Left lung (tissue), 10 donors: ENCODE results near the gene CABS1. TPM values are rescaled to one million over a fixed set of nuclear protein-coding genes. Genes with fewer than 3 reads are reported as not detected.

ENCODE experiments used
- ATAC-seq: fragments of 200-7000 bp; cut with Tn5 transposase; one replicate; pipeline ENCODE4 v1.9.1; 2020; ENCODE audit warnings: moderate library complexity
- DNase-seq, 4 donors: peaks; one replicate each; pipeline ENCODE4 v3.0.0-alpha.2; 2013 to 2020
- H3K27ac ChIP-seq, 2 donors: fragments of 200-600 bp; sonication (generic) in 1 of 2; one replicate each; pipeline versions ENCODE4 v1.5.0 to v1.8.0; 2020 to 2021
- H3K27me3 ChIP-seq, 2 donors: fragments of 200-600 bp; sonication (generic) in 1 of 2; one replicate each; pipeline versions ENCODE4 v1.5.0 to v1.8.0; 2020 to 2021
- H3K36me3 ChIP-seq, 2 donors: fragments of 200-600 bp; sonication (generic) in 1 of 2; one replicate each; pipeline versions ENCODE4 v1.5.0 to v1.8.0; 2020 to 2021
- H3K4me1 ChIP-seq, 2 donors: fragments of 200-600 bp; one replicate each; pipeline ENCODE4 v1.8.0; 2021
- H3K4me3 ChIP-seq, 2 donors: fragments of 200-600 bp; sonication (generic) in 1 of 2; one replicate each; pipeline versions ENCODE4 v1.5.0 to v1.8.0; 2020 to 2021; ENCODE audit warnings: mild to moderate bottlenecking in 1 of 2
- H3K9me3 ChIP-seq, 2 donors: fragments of 200-600 bp; sonication (generic) in 1 of 2; one replicate each; pipeline versions ENCODE4 v1.5.0 to v1.8.0; 2020 to 2021
- CTCF ChIP-seq, 2 donors: fragments of 200-600 bp; sonication (generic) in 1 of 2; IDR thresholded peaks; one replicate each; pipeline versions ENCODE4 v1.5.0 to v1.8.0; 2021; ENCODE audit warnings: antibody characterized with exemption in 2 of 2
- intact Hi-C, 2 donors: fragments of 100-400 bp; cut with DNase I; formaldehyde crosslinking; loops; one replicate each; pipeline versions ENCODE4 v1.11.2 to v1.14.2; 2022
- polyA plus RNA-seq, 6 donors: library from polyadenylated mRNA; unstranded; fragments of 120-200 nt; gene quantifications; one replicate each; pipeline ENCODE4 v1.2.1, GENCODE V29; 2013; ENCODE audit not compliant: insufficient read length in 6 of 6
- total RNA-seq, 2 donors: library from RNA; stranded (reverse); fragmentation: NEBNext Ultra II Directional; extraction: Animal tissue kit (Norgen Biotek cat#: 25700); gene quantifications; one replicate each; pipeline ENCODE4 v1.2.1, GENCODE V29; 2021
- donor health status: DM: no; HTN: yes; CAD: no.
- donor health status: DM: no; HTN: no; CAD: no.

The CABS1 gene
- total and polyA plus RNA-seq, 8 donors: not detected

DNA sequence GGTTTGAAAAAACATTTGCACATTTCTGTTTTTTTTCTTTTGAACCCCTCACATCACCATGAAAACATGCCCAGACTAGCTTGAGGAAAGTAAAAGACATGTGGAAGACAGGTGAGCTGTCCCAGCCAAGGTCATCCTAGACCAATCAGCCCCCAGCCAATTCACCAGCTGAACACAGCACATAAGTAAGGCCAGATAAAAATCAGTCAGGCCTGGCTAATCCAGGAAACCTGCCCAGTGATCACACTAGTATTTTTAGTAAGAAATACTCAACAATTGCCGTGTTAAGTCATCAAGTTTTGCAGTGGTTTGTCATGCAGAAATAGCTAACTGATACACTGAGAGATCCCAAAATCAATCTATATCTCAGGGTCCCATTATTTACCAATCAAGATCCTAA, 21.4 kb downstream of the CABS1 start:
- Histone ChIP-seq H3K27me3 (no peaks in the 10 kb centered on the region), H3K27ac (no peak overlapping the region), H3K4me3 (no peak overlapping the region), H3K36me3 (no peaks in the 10 kb centered on the region), H3K9me3 (no peaks in the 10 kb centered on the region), H3K4me1 (no peaks in the 10 kb centered on the region)
- DNase-seq (no peak), ATAC-seq (no peak)
- intact Hi-C loops: no loop called here
- no peak for TF ChIP-seq CTCF (IDR thresholded peaks at IDR 0.05)

DNA sequence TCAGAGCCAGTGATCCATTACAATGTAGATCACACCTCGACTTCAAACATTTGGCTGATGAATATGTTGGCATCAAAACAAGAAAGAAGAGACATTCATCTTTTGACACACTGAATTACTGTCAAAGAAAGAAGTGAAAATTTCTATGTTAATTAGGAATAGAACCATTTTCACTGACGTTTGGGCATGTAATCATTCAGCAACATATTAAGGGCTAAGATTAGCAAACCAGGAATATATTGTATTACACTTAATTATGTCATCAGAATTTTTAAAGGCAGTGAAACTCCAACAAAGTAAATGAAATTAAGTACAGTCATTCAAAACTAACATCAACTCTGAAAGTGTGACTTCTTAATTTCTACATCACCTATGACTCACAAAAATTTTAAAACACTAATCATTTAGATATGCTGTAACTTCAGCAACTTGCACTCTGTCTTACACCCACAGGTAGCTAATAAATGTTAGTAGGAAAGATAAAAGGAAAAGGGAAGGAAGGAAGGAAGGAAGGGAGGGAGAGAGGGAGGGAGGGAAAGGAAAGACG, 24.4 kb downstream of the CABS1 start:
- no peak for DNase-seq
- Histone ChIP-seq H3K4me1 (no peaks in the 10 kb centered on the region), H3K4me3 (no peak overlapping the region), H3K27me3 (no peaks in the 10 kb centered on the region), H3K36me3 (no peaks in the 10 kb centered on the region), H3K27ac (no peak overlapping the region), H3K9me3 (no peaks in the 10 kb centered on the region)
- TF ChIP-seq CTCF (IDR thresholded peaks at IDR 0.05): no peak
- ATAC-seq: no peak
- intact Hi-C loops: no loop called here

DNA sequence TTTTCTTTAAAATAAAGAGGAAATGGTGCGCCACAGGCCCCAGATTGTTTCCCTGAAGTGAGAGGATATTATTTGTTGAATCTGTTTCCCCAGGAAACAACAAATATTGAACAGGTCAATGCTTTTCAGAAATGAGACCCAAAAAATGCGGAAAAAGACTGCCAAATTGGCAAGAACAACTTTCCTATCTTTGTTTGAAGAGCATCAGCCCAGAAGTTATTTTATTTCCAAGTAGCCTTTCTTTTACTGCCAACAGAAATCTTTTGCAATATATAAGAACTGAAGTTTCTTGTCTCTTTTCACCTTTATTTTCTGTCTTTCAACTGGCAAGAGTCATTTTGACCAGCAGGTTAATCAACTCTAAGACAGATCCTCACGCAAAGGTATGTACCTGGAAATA, 25.7 kb downstream of the CABS1 start, which contains the start of gene SMR3A:
Gene SMR3A (plus strand): TSS at position 301 of the 400 bp plus-strand sequence. CDS start 1,356 bp downstream, outside the sequence.
- no peak for ATAC-seq
- intact Hi-C loops: no loop called here
- DNase-seq: no peak
- Histone ChIP-seq H3K36me3 (no peaks in the 10 kb centered on the region), H3K4me1 (no peaks in the 10 kb centered on the region), H3K27ac (no peak within 1 kb of the TSS), H3K9me3 (no peaks in the 10 kb centered on the region), H3K4me3 (no peak within 1 kb of the TSS), H3K27me3 (no peaks in the 10 kb centered on the region)
- TF ChIP-seq CTCF (IDR thresholded peaks at IDR 0.05): no peak

DNA sequence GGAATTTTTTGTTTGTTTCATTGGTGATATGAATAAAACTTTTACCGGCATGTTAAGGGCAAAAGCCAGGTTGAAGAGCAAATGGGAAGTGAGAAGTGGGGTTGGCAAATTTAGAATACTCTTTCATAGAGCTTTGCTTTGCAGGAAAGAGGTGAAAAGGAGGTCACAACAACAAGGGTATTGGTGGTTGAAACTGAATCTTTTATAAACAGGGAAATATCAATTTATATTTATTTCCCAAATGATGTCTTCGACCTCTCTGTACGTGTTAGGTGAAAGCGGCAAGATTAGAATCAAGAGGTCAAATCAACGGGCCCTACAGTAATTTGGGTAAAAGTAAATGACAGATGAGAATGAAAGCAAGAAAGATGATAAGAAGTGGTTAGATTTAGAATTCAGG, 29.2 kb downstream of the CABS1 start:
- no peak overlapping the region for H3K4me3 ChIP-seq

DNA sequence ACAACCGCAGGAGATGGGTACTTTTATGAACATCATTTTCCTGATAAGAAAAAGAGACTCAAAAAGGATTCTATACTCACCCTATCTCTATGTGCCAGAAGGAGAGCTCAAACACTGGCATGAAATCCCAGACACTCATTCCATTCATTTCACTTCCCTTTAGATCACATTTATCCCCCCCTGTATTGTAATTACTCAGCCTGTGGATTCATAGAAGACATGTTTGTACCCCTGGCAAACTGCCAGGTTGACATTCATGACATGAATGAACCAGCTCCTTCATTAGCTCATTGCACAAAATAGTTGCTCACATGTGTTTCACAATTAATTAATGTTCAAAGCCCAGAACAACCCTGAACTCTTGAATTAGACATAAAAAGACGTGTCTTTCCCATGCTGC, 30.7 kb downstream of the CABS1 start:
- Histone ChIP-seq H3K27me3 (no peaks in the 10 kb centered on the region), H3K27ac (no peak overlapping the region), H3K9me3 (no peaks in the 10 kb centered on the region), H3K4me1 (no peaks in the 10 kb centered on the region), H3K4me3 (no peak overlapping the region), H3K36me3 (no peaks in the 10 kb centered on the region)
- intact Hi-C loops: no loop called here
- no peak for TF ChIP-seq CTCF (IDR thresholded peaks at IDR 0.05)
- ATAC-seq: no peak
- no peak for DNase-seq

More for the DNA sequence above, 29.2 kb downstream of the CABS1 start:
- H3K27ac ChIP-seq: no peak overlapping the region
- intact Hi-C loops: no loop called here
- H3K36me3 ChIP-seq: no peaks in the 10 kb centered on the region
- DNase-seq (no peak), ATAC-seq (no peak)
- H3K27me3 ChIP-seq: no peaks in the 10 kb centered on the region
- no peaks in the 10 kb centered on the region for H3K4me1 ChIP-seq
- TF ChIP-seq CTCF (IDR thresholded peaks at IDR 0.05): no peak
- H3K9me3 ChIP-seq: no peaks in the 10 kb centered on the region
